ENCODE measurements around the gene LRRC23. TPM values are rescaled to one million over a fixed set of nuclear protein-coding genes. Genes with fewer than 3 reads are reported as not detected.
A peak's percentile ranks its signal among the peaks of the same experiment; 100 is the strongest.

Gene LRRC23
- total and polyA plus RNA-seq, 2 donors (not counting 1 experiment from before 2014, with no cell fraction given), result 5.3 to 14.4 TPM

- intact Hi-C loops (cut with micrococcal nuclease), result loop anchor here (1.0 kb wide), 1 partner anchor 8 kb away; no protein-coding TSS in a partner anchor
- H3K4me3 ChIP-seq (ENCODE audit: control extremely low read depth in 1 of 5, extremely low read depth in 1 of 5, insufficient read depth in 1 of 5, low read depth in 2 of 5, low read length in 4 of 5), result no peak overlapping the region
Observed at GRCh38 chr12:6929466-6930452, 25.1 kb downstream of the LRRC23 start.

More at GRCh38 chr12:6929466-6930452, 25.1 kb downstream of the LRRC23 start:
- ChIA-PET CTCF (interaction anchor here (0.8 to 3.3 kb wide), 9 partner anchors 7 to 88 kb away, joined by 3 to 14 read pairs (median 5); partner anchors contain the start of genes C12orf57, LPCAT3, RNU7-1 and SPSB2), POLR2A (interaction anchor here (1.2 to 6.4 kb wide), 4 partner anchors 7 to 16 kb away, joined by 3 to 37 read pairs (median 4); partner anchors contain the start of genes C12orf57, ENO2 and RNU7-1)
- Mint-ChIP-seq H3K27me3 (no peaks in the 10 kb centered on the region), H3K9me3 (ENCODE audit: insufficient read depth) (no peaks in the 10 kb centered on the region), H3K4me3 (peak overlapping the region; percentile 88), H3K4me1 (peaks cover 37% of the 10 kb centered on the region), H3K27ac (peak overlapping the region; percentile 89)
- peak overlapping the region; percentile 90 for H2AFZ ChIP-seq (ENCODE audit: insufficient read depth, low read depth, low read length, poor library complexity, severe bottlenecking)
- H4K20me1 ChIP-seq (ENCODE audit: control insufficient read depth, insufficient read depth, low read length, poor library complexity, severe bottlenecking), result no peaks in the 10 kb centered on the region
- no peaks in the 10 kb centered on the region for H3K27me3 ChIP-seq (replicated peaks in 1 of 4; ENCODE audit: control extremely low read depth in 1 of 4, control insufficient read depth in 3 of 4, insufficient read depth in 4 of 4, low read length in 3 of 4)
- no peaks in the 10 kb centered on the region for H3K9me3 ChIP-seq (ENCODE audit: control extremely low read depth in 1 of 3, control insufficient read depth in 2 of 3, insufficient read depth in 1 of 3, low read length in 2 of 3)
- no peak overlapping the region for H3K4me2 ChIP-seq (replicated peaks; ENCODE audit: low read depth, low read length, poor library complexity, severe bottlenecking)
- TF ChIP-seq CTCF (IDR thresholded peaks at IDR 0.05), result no peak
- TF ChIP-seq EZH2 (IDR thresholded peaks at IDR 0.05; ENCODE audit: borderline replicate concordance, insufficient read depth, low read depth, low read length, poor library complexity, severe bottlenecking), result no peak
- WGBS (ENCODE audit: insufficient coverage), result 84% methylated on average over 4 of the region's 7 CpGs
- no peak for DNase-seq
- no peak overlapping the region for H3K9ac ChIP-seq (ENCODE audit: low read length)
- H3K36me3 ChIP-seq (replicated peaks in 1 of 2; ENCODE audit: control extremely low read depth in 1 of 2, control insufficient read depth in 1 of 2, extremely low read depth in 1 of 2, insufficient read depth in 2 of 2, low read length in 1 of 2), result peaks cover 0 to 11% of the 10 kb centered on the region in 2 experiments
- peak overlapping the region in 1 of 2 donors; percentile 81 for H3K27ac ChIP-seq (ENCODE audit: low read length in 2 of 2)
- H3K4me1 ChIP-seq (ENCODE audit: control insufficient read depth in 2 of 2, insufficient read depth in 2 of 2, low read length in 2 of 2), result peaks cover 15 to 28% of the 10 kb centered on the region in 2 donors
- peaks cover 32% of the 10 kb centered on the region for H3K79me2 ChIP-seq (ENCODE audit: control insufficient read depth, insufficient read depth, low read length)
- no peak for ATAC-seq (ENCODE audit: low read depth)

Data from B cell (primary cell).